GM12891 (cell line): ENCODE data around the gene SPARC.
"Not testable (repeated sequence)": the region's sequence is repeated elsewhere in the genome, so short reads cannot be mapped to it uniquely, and the experiment has no call there.

Experiments
- PAX5 ChIP-seq: IDR thresholded peaks from 2 replicates; pipeline ENCODE4 v1.6.1; 2011; ENCODE audit warnings: low read length, moderate library complexity, mild to moderate bottlenecking; ENCODE audit not compliant: insufficient read depth, severe bottlenecking
- POLR2A ChIP-seq: IDR thresholded peaks from 2 replicates; pipeline ENCODE4 v1.6.1; 2011; ENCODE audit warnings: low read depth, low read length, control low read depth
- POLR2AphosphoS5 ChIP-seq: IDR thresholded peaks from 2 replicates; pipeline ENCODE4 v1.6.1; 2011; ENCODE audit warnings: low read depth, low read length, control low read depth
- POU2F2 ChIP-seq: IDR thresholded peaks from 2 replicates; pipeline ENCODE4 v1.6.1; 2011; ENCODE audit warnings: low read depth, mild to moderate bottlenecking, control low read depth, low read length, moderate library complexity

GRCh38 chr5:151698081-151698480 is 11.4 kb upstream of the SPARC start:
- not testable (repeated sequence) for TF ChIP-seq POLR2A, POLR2AphosphoS5, PAX5, POU2F2
